ENCODE measurements around the gene WIPF1. TPM values are rescaled to one million over a fixed set of nuclear protein-coding genes. Genes with fewer than 3 reads are reported as not detected.

WIPF1 gene
- total RNA-seq, 1 donor from 2014 or later: 367 TPM

DNA sequence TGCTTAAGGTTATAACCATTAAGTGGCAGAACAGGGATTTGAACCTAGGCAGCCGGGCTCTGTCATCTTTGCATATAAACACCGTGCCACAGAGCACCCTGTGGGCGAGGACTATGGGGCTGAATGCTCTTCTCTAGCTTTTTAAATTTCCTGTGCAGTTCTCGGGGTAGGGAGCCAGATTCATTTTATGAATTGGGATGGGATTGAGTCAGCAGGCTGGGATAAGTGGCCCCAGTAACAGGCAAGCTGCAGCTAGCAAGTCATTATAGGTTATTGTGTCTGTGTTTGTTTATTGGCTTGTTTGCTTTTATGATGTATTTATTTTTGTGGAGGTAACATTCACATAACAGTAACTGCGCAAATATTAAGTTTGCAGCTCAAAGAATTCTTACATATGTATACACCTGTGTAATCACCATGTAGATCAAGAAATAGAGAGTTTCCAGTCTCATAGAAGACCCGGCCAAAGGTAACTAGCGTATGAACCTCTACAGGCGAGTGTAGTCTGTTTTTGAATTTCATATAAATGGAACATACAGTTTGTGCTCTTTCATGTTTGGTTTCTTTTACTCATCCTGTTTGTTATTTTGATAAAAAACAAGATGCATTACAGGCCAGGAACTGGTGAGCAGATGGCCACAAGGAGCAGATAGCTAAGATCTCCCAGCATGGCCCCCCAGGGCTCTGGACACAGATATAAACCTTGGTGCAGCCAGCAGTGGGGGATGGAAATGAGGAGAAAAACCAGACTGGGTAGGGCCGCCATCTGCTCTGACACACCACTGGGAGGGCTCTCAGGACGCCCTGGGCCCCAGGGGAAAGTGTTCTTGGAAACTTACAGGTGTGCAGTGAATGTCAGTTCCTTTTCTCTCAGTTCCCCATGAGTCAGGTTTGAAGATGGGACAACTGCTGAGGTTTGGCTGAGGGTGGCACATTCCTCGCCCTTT lies 61.6 kb downstream of the WIPF1 start:
- Mint-ChIP-seq H3K9me3 (no peaks in the 10 kb centered on the region), H3K36me3 (ENCODE audit: low read depth) (no peaks in the 10 kb centered on the region), H3K27ac (no peak overlapping the region), H3K27me3 (ENCODE audit: insufficient read depth) (peaks cover 6% of the 10 kb centered on the region), H3K4me3 (no peak overlapping the region), H3K4me1 (ENCODE audit: low read depth) (no peaks in the 10 kb centered on the region)
- no peak for DNase-seq (ENCODE audit: low spot score)
- intact Hi-C loops (cut with micrococcal nuclease): no loop called here

DNA sequence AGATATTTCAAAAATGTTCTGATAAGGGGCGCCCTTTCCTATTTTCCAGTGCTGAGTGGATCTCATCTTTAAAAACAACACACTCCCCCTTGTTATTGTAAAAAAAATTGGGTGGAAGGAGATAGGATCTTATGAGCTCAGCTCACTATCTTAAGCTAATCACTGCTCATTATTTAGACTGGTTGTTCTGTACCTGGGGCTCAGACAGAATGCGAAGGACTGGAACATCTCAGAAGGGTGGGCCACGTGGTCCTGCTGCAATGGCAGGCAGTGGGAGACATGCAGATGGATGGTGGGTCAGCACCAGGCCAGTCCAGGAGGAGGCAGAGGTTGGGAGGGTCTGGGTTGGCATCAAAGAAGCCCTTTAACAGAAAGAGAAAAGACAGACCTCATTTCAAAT lies 62.5 kb downstream of the WIPF1 start:
- intact Hi-C loops (cut with micrococcal nuclease): no loop called here
- no peaks in the 10 kb centered on the region for H3K4me1 Mint-ChIP-seq (ENCODE audit: low read depth)
- H3K9me3 Mint-ChIP-seq: no peaks in the 10 kb centered on the region
- peaks cover 7% of the 10 kb centered on the region for H3K27me3 Mint-ChIP-seq (ENCODE audit: insufficient read depth)
- H3K4me3 Mint-ChIP-seq: no peak overlapping the region
- no peak overlapping the region for H3K27ac Mint-ChIP-seq
- no peak for DNase-seq (ENCODE audit: low spot score)
- H3K36me3 Mint-ChIP-seq (ENCODE audit: low read depth): no peaks in the 10 kb centered on the region

DNA sequence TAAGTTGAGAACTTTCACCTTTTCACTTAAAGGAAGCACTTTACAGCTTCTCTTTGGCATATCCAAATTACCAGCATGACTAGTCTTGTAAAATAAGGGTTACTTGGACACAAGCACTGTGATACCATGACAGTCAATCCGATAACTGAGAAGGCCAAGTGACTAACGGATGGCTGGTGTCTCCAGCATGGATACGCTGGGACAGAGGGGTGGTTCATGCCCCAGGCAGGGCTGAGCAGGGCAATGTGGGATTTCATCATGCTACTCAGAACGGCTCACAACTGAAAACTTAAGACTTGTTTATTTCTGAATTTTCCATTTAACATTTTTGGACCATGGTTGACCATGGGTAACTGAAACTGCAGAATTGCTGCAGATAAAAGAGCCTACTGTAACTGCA lies 67.7 kb downstream of the WIPF1 start:
- Mint-ChIP-seq H3K4me1 (ENCODE audit: low read depth) (peaks cover under 1% of the 10 kb centered on the region), H3K27me3 (ENCODE audit: insufficient read depth) (peaks cover 7% of the 10 kb centered on the region), H3K36me3 (ENCODE audit: low read depth) (no peaks in the 10 kb centered on the region), H3K9me3 (peaks cover 4% of the 10 kb centered on the region), H3K27ac (no peak overlapping the region), H3K4me3 (no peak overlapping the region)
- DNase-seq (ENCODE audit: low spot score): no peak
- intact Hi-C loops (cut with micrococcal nuclease): no loop called here

DNA sequence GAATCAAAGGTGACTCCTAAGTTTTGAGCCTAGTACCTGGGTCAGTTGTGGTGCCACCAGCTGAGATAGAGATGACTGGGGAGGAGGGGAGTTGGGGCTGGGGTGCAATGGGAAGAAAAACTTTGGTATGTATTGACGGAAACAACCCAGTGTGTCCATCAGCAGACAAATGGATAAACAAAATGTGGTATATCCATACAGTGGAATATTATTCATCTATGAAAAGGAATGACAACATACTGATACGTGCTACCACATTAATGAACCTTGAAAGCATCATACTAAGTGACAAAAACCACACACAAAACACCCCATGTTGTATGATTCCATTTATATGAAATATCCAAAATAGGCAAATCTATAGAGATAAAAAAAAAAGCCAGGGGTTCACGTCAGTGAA lies 69.6 kb downstream of the WIPF1 start:
- intact Hi-C loops (cut with micrococcal nuclease): no loop called here
- peaks cover 18% of the 10 kb centered on the region for H3K4me1 Mint-ChIP-seq (ENCODE audit: low read depth)
- H3K36me3 Mint-ChIP-seq (ENCODE audit: low read depth): no peaks in the 10 kb centered on the region
- no peak overlapping the region for H3K27ac Mint-ChIP-seq
- peaks cover 4% of the 10 kb centered on the region for H3K9me3 Mint-ChIP-seq
- no peak overlapping the region for H3K4me3 Mint-ChIP-seq
- DNase-seq (ENCODE audit: low spot score): no peak
- peaks cover 7% of the 10 kb centered on the region for H3K27me3 Mint-ChIP-seq (ENCODE audit: insufficient read depth)

DNA sequence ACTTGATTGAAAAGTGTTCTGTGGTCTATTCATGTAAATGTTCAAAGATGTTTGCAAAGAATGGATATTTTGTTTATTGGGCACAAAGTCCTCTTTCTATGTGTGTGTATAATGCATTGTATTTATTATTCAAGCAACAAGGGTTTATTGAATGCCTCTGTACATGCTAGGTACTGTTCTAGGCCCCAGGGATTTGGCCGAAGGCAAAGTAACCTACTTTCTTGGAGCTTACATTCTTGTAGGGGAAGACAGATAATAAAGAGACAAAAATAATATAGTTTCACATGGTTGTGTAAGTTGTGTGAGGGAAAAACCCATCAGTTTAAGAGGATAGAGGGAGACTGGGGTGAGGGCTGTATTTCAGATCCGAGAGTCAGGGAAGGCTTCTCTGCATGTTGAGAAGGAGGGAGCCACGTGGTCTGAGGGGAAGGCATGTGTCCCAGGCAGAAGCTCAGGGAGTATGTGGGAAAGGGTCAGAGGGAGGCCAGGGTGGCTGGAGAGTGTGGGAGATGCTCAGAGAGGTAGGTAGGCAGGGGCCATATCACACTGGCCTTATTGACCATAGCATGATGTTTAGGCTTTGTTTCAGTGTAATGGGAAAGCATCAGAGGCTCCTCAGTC lies 70.4 kb downstream of the WIPF1 start:
- Mint-ChIP-seq H3K36me3 (ENCODE audit: low read depth) (no peaks in the 10 kb centered on the region), H3K9me3 (peaks cover 4% of the 10 kb centered on the region), H3K4me3 (no peak overlapping the region), H3K27ac (no peak overlapping the region), H3K27me3 (ENCODE audit: insufficient read depth) (peaks cover 7% of the 10 kb centered on the region), H3K4me1 (ENCODE audit: low read depth) (peaks cover 18% of the 10 kb centered on the region)
- intact Hi-C loops (cut with micrococcal nuclease): no loop called here
- no peak for DNase-seq (ENCODE audit: low spot score)

DNA sequence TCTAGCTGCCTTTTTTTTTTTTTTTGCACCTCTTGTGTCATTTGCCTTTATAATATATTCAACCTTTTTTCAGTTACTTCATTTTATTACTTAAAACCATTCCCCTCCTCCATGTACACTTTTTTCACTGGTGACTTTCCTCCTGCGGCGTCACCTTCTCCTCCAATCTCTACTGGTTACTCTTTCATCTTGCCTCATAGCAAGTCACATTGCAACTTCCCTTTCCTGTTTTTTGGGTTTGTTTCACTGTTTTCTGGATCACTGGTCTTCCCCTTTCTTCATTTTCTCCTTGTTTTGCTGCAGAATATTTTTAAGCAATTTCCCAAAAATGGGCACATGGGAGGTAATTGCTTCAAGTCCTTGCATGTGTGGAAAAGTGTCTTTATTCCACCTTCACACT lies 73.1 kb downstream of the WIPF1 start:
- no peak overlapping the region for H3K4me3 Mint-ChIP-seq
- H3K36me3 Mint-ChIP-seq (ENCODE audit: low read depth): no peaks in the 10 kb centered on the region
- peaks cover 4% of the 10 kb centered on the region for H3K9me3 Mint-ChIP-seq
- H3K27ac Mint-ChIP-seq: no peak overlapping the region
- H3K27me3 Mint-ChIP-seq (ENCODE audit: insufficient read depth): peaks cover 5% of the 10 kb centered on the region
- peaks cover 18% of the 10 kb centered on the region for H3K4me1 Mint-ChIP-seq (ENCODE audit: low read depth)
- intact Hi-C loops (cut with micrococcal nuclease): no loop called here
- no peak for DNase-seq (ENCODE audit: low spot score)

DNA sequence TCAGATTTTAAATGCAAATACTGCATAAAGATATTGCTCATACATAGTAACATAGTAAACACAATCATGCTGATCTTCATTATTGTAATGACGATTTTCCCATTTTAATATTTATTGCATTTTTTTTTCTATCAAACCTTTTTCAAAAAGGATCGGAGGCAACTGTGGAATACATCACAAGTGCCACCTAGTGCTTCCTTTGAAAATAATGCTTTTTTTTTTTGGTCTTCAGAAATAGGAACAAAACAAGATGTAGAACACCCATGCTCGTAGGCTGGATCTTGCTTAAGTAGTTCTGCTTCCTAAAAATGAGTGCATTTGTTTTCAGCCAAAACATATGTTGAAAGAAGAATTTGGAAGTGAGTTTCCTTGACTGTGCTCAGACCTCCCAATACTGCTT lies 75.1 kb downstream of the WIPF1 start:
- no peak for DNase-seq (ENCODE audit: low spot score)
- Mint-ChIP-seq H3K4me1 (ENCODE audit: low read depth) (peaks cover 18% of the 10 kb centered on the region), H3K27ac (no peak overlapping the region), H3K4me3 (no peak overlapping the region), H3K27me3 (ENCODE audit: insufficient read depth) (peaks cover 2% of the 10 kb centered on the region), H3K9me3 (peaks cover 2% of the 10 kb centered on the region), H3K36me3 (ENCODE audit: low read depth) (no peaks in the 10 kb centered on the region)
- intact Hi-C loops (cut with micrococcal nuclease): loop anchor here (1.0 to 2.0 kb wide), 3 partner anchors 24 to 60 kb away; partner anchors contain the start of gene GPR155

DNA sequence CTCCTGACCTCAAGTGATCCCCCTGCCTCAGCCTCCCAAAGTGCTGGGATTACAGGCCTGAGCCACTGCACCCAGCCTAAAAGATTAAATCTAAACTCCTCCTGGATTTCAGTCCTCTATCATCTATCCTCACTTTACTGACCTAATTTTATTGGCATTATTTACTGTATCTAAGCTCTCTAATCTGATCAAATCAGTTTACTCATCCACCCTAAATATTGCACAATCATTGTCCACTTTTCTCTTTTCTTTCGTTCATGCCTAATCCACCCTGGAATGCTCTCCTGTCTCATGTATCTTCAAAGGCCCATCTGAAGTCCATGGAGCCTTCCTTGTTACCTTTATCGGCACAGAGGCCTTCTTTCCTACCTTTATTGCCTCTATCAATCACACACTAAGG lies 79.2 kb downstream of the WIPF1 start:
- H3K4me3 Mint-ChIP-seq: no peak overlapping the region
- peaks cover 8% of the 10 kb centered on the region for H3K9me3 Mint-ChIP-seq
- DNase-seq (ENCODE audit: low spot score): no peak
- peaks cover 2% of the 10 kb centered on the region for H3K36me3 Mint-ChIP-seq (ENCODE audit: low read depth)
- peaks cover 11% of the 10 kb centered on the region for H3K4me1 Mint-ChIP-seq (ENCODE audit: low read depth)
- intact Hi-C loops (cut with micrococcal nuclease): no loop called here
- H3K27me3 Mint-ChIP-seq (ENCODE audit: insufficient read depth): peaks cover 4% of the 10 kb centered on the region
- no peak overlapping the region for H3K27ac Mint-ChIP-seq

DNA sequence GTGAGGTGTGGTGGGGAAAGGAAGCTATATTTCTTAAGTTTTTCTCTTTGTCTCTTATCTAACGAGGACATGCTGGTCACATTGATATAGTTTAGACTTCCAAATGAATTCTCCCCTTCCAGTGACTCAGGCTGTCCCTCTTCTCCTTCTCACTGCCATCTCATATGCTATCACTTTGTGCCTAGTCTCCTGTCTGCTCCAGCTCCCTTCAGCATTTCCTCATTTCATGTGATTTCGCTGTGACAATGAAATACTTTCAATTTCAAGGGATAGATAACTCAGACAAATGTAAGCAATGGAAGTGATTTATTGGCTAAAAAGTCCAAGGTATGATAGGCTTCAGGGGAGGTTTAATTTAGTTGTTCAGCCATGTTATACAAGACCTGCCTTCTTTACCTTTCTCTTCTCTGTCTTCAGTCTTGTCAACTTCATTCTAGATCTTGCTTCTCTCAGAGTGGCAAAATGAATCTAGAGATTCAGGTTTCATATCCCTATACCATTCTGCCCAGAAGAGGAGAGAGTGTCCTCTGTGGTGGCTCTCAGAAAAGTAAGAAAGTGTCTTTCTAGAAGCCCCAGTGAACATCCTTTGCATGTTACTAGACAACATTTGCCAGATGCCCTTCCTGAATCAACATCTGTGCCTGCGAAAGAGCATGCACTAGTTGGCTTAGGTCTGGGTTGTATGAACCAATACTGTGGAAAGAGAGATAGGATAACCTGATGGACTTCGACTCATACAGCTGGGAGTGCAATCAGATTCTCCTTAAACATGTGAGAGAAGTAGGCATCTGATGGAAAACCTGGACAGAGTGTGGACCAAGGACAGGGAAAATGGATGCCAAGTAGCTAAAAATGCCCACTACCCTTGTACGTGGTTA lies 80.9 kb downstream of the WIPF1 start:
- no peak for DNase-seq (ENCODE audit: low spot score)
- Mint-ChIP-seq H3K4me1 (ENCODE audit: low read depth) (peaks cover 13% of the 10 kb centered on the region), H3K36me3 (ENCODE audit: low read depth) (peaks cover 5% of the 10 kb centered on the region), H3K27ac (no peak overlapping the region), H3K27me3 (ENCODE audit: insufficient read depth) (peaks cover 4% of the 10 kb centered on the region), H3K4me3 (no peak overlapping the region), H3K9me3 (peaks cover 22% of the 10 kb centered on the region)
- intact Hi-C loops (cut with micrococcal nuclease): no loop called here

DNA sequence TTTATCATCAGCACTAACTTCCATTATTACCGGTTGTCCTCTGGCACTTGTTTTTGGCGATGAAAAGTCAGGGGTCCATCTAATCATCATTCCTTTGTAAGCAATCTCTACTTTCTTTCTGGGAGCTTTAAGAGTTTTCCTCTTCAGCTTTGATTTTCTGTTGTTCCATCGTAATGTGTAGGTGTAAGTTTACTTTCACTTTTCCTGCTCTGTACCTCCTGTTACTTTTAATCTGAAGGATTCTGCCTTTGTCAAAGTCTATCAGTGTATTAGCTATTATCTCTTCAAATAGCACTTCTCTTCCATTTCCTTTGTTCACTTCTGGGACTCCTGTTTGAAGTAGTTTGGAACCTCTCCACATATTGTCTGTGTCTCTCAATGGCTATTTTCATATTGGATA lies 85.3 kb downstream of the WIPF1 start:
- H3K27ac Mint-ChIP-seq: no peak overlapping the region
- peaks cover 50% of the 10 kb centered on the region for H3K9me3 Mint-ChIP-seq
- intact Hi-C loops (cut with micrococcal nuclease): no loop called here

DNA sequence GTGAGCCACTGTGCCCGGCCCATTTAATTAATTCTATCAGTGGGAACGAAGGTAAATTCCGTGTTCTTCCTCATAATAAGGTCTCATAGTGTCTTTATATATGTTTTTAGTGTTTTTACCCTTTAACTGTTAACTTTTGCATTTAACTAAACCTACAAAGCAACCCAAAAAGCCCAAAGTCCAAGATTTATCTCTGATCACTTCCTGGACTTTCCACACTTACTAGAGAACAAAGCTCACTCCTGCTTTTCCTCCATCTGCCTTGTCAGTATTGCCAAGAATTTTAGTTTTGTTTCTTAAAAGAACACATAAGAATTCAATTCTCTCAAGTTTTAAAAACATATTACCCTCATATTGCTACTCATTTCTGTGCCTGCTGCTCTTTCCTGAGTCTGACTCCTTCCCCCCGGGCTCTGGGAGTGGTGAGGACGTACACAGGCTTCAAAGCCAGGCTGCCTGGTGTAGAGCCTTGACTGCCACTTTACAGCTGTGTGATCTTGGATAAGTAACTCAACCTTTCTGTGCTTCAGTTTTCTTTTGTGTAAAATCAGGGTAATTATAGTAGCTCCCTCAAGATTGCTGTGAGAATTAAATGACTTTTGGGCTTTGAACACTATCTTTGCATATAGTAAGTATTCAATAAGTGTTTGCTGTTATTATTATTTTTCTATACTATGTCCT lies 85.9 kb downstream of the WIPF1 start:
- no peak overlapping the region for H3K27ac Mint-ChIP-seq
- H3K36me3 Mint-ChIP-seq (ENCODE audit: low read depth): peaks cover 21% of the 10 kb centered on the region
- H3K9me3 Mint-ChIP-seq: peaks cover 55% of the 10 kb centered on the region
- H3K4me3 Mint-ChIP-seq: no peak overlapping the region
- peaks cover 3% of the 10 kb centered on the region for H3K27me3 Mint-ChIP-seq (ENCODE audit: insufficient read depth)
- H3K4me1 Mint-ChIP-seq (ENCODE audit: low read depth): peaks cover 10% of the 10 kb centered on the region
- intact Hi-C loops (cut with micrococcal nuclease): no loop called here
- no peak for DNase-seq (ENCODE audit: low spot score)

More for the DNA sequence above, 85.3 kb downstream of the WIPF1 start:
- DNase-seq (ENCODE audit: low spot score): no peak
- H3K27me3 Mint-ChIP-seq (ENCODE audit: insufficient read depth): peaks cover 3% of the 10 kb centered on the region
- no peak overlapping the region for H3K4me3 Mint-ChIP-seq
- peaks cover 21% of the 10 kb centered on the region for H3K36me3 Mint-ChIP-seq (ENCODE audit: low read depth)
- H3K4me1 Mint-ChIP-seq (ENCODE audit: low read depth): peaks cover 13% of the 10 kb centered on the region

DNA sequence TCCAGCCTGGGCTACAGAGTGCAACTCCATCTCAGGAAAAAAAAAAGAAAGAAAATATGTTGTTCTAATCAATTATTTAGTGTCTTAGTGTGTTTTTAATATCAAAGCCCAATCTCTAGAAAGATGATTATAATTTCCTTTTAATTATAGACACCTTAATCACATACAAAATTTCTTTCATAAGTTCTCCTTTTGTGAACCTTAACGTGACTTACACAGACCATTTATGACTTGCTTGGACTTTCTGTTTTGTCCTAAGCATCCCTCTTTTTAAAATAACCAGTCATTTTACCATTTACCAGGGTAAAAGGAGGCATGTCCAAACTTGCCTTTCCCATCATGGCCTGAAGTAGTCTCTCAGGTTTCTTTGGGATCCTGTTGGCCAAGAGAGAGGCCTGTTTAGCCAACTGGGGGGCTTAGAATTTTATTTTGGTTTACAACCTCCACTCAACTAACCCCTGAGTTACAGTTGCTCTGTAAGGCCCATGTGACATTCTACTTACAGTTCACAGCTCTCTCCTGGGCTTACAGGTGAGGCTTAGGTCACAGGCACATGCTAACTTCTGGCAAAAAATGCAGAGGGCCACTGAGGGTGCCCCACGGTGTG lies 86.9 kb downstream of the WIPF1 start:
- Mint-ChIP-seq H3K9me3 (peaks cover 55% of the 10 kb centered on the region), H3K27me3 (ENCODE audit: insufficient read depth) (peaks cover 3% of the 10 kb centered on the region), H3K36me3 (ENCODE audit: low read depth) (peaks cover 21% of the 10 kb centered on the region), H3K4me1 (ENCODE audit: low read depth) (peaks cover 5% of the 10 kb centered on the region), H3K27ac (no peak overlapping the region), H3K4me3 (no peak overlapping the region)
- intact Hi-C loops (cut with micrococcal nuclease): no loop called here
- DNase-seq (ENCODE audit: low spot score): no peak

Data from activated T-helper 1 cell treated with anti-CD3 and anti-CD28 coated beads, Interleukin-12 subunit alpha, Interleukin-12 subunit beta, Interleukin-2, Interleukin-4 antibody, amounts not matched to agents 30 ng/mL and 10 ng/mL and 1 ng/mL, durations not matched to agents 14 hours and 24 hours and 36 hours (primary cell).